Transverse colon (tissue), 4 donors: Measurements from ENCODE around the gene PRSS35.

Experiments used
- POLR2A ChIP-seq: fragments of 450-650 bp; IDR thresholded peaks from one replicate; pipeline ENCODE4 v1.6.1; 2016; ENCODE audit warnings: antibody characterized with exemption, mild to moderate bottlenecking, moderate library complexity
- POLR2AphosphoS5 ChIP-seq, 3 donors: sonication (generic); formaldehyde crosslinking; IDR thresholded peaks; one replicate each; pipeline ENCODE4 v1.6.1; 2016; ENCODE audit warnings: antibody characterized with exemption in 3 of 3
- TF ChIP-seq, protein P1 (sequence below), 5 experiments: fragments of 200-600 bp in 3 of 5; fragments of 450-650 bp in 2 of 5; sonication (generic) in 3 of 5; IDR thresholded peaks; 1 replicate in 2 of 5; 2 replicates in 3 of 5; pipeline ENCODE4 v1.5.1; 2016 to 2017; ENCODE audit warnings: antibody characterized with exemption in 5 of 5, inconsistent platforms in 3 of 5, mild to moderate bottlenecking in 2 of 5, moderate library complexity in 1 of 5

DNA sequence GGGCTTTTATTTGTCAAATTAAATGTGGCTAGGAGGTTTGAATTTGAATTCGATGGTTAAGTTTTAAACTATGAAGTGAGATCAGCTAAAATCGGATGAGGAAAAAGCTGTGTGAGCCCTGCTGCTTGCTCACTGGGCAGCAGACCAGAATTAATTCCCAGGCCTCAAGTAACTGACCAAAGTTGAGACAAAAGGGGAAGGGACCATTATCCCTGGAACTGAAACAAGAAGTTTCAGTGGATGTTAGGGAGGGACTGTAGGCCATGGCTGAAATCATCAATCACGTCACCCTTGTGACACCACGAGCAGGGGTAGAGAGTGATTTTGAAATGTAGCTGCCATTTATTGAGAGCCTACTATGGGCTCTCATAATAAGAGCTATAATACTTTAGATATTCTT, 7.0 kb upstream of the PRSS35 start:
- TF ChIP-seq, protein P1, sequence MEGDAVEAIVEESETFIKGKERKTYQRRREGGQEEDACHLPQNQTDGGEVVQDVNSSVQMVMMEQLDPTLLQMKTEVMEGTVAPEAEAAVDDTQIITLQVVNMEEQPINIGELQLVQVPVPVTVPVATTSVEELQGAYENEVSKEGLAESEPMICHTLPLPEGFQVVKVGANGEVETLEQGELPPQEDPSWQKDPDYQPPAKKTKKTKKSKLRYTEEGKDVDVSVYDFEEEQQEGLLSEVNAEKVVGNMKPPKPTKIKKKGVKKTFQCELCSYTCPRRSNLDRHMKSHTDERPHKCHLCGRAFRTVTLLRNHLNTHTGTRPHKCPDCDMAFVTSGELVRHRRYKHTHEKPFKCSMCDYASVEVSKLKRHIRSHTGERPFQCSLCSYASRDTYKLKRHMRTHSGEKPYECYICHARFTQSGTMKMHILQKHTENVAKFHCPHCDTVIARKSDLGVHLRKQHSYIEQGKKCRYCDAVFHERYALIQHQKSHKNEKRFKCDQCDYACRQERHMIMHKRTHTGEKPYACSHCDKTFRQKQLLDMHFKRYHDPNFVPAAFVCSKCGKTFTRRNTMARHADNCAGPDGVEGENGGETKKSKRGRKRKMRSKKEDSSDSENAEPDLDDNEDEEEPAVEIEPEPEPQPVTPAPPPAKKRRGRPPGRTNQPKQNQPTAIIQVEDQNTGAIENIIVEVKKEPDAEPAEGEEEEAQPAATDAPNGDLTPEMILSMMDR (IDR thresholded peaks at IDR 0.05), result no peak
- no peak for TF ChIP-seq POLR2AphosphoS5 (IDR thresholded peaks at IDR 0.05)
- no peak for TF ChIP-seq POLR2A
